GM21423 (cell line): ENCODE results near the gene LILRA1.
"Not testable (repeated sequence)": the region's sequence is repeated elsewhere in the genome, so short reads cannot be mapped to it uniquely, and the experiment has no call there.

Experiments
- ATAC-seq: cut with Tn5 transposase; IDR thresholded peaks from one replicate; pipeline ENCODE4 v1.9.1; 2021; ENCODE audit warnings: mild to moderate bottlenecking, moderate library complexity; ENCODE audit not compliant: unreplicated experiment

The LILRA1 gene

GRCh38 chr19:54593445-54593844, at the start of gene LILRA1:
Gene LILRA1, plus strand, starts transcription at chr19:54593632. Its CDS starts 613 bp downstream, at chr19:54594245.
- not testable (repeated sequence) for ATAC-seq

- no peak for ATAC-seq
Observed at GRCh38 chr19:54548806-54549205, 44.6 kb upstream of the LILRA1 start.

GRCh38 chr19:54549224-54549623, 44.2 kb upstream of the LILRA1 start:
- ATAC-seq: no peak

GRCh38 chr19:54551293-54551692, 42.1 kb upstream of the LILRA1 start:
- no peak for ATAC-seq

GRCh38 chr19:54551950-54552912, 41.2 kb upstream of the LILRA1 start:
- no peak for ATAC-seq

- ATAC-seq: no peak
Observed at GRCh38 chr19:54552913-54553310, 40.5 kb upstream of the LILRA1 start.

- ATAC-seq: no peak
Observed at GRCh38 chr19:54554006-54554405, 39.4 kb upstream of the LILRA1 start.

- no peak for ATAC-seq
Observed at GRCh38 chr19:54554896-54555295, 38.5 kb upstream of the LILRA1 start.

- ATAC-seq: no peak
Observed at GRCh38 chr19:54556194-54556593, 37.2 kb upstream of the LILRA1 start.

- no peak for ATAC-seq
Observed at GRCh38 chr19:54558339-54558738, 35.1 kb upstream of the LILRA1 start.

GRCh38 chr19:54560881-54561385, 32.5 kb upstream of the LILRA1 start:
- ATAC-seq: no peak

- ATAC-seq: no peak
Observed at GRCh38 chr19:54561840-54562239, 31.6 kb upstream of the LILRA1 start.

GRCh38 chr19:54563206-54563605, 30.2 kb upstream of the LILRA1 start:
- not testable (repeated sequence) for ATAC-seq

GRCh38 chr19:54570316-54570715, 23.1 kb upstream of the LILRA1 start:
- ATAC-seq: no peak

- not testable (repeated sequence) for ATAC-seq
Observed at GRCh38 chr19:54571715-54572615, 21.5 kb upstream of the LILRA1 start.

- no peak for ATAC-seq
Observed at GRCh38 chr19:54572696-54573311, 20.6 kb upstream of the LILRA1 start.

GRCh38 chr19:54573330-54573872, 20.0 kb upstream of the LILRA1 start, which contains the start of gene LILRA2:
Gene LILRA2, plus strand, starts transcription at chr19:54573790. Its CDS starts 89 bp downstream, at chr19:54573879.
- ATAC-seq: no peak

GRCh38 chr19:54574051-54574450, 19.4 kb upstream of the LILRA1 start:
- ATAC-seq: no peak

GRCh38 chr19:54574527-54575056, 18.8 kb upstream of the LILRA1 start:
- ATAC-seq: no peak

- not testable (repeated sequence) for ATAC-seq
Observed at GRCh38 chr19:54575205-54575604, 18.2 kb upstream of the LILRA1 start.
